K562 (cell line): Measurements from ENCODE around the gene ATE1. TPM values are rescaled to one million over a fixed set of nuclear protein-coding genes. Genes with fewer than 3 reads are reported as not detected.

Experiments used
- ATAC-seq: fragments of 200-7000 bp; cut with Tn5 transposase; 3 replicates; pipeline ENCODE4 v1.9.1; 2020; ENCODE audit warnings: moderate library complexity
- BruUV-seq: library from RNA; stranded (reverse); fragments of 400-500 nt; replicated peaks from 2 replicates; lab custom pipeline; 2021; lab: Mats Ljungman, UMichigan
- CTCF ChIA-PET: fragments of 300-600 bp; formaldehyde crosslinking; extraction: SDS; loops from one replicate; lab custom pipeline; 2021; ENCODE audit warnings: low intra/inter-chr PET ratio; lab: Yijun Ruan, JAX
- POLR2A ChIA-PET: fragments of 300-600, 350-650 bp; sonication (Branson Sonifier 250); formaldehyde crosslinking; extraction: SDS; loops from one replicate; lab custom pipeline; 2021; ENCODE audit warnings: antibody characterized with exemption, inconsistent platforms; lab: Yijun Ruan, JAX
- DNase-seq, 4 experiments: peaks; one replicate each; pipeline versions ENCODE4 v3.0.0 to v3.0.0-alpha.2; 2011 to 2018; ENCODE audit warnings: low spot score in 3 of 4, mixed read lengths in 3 of 4; ENCODE audit errors: extremely low read depth in 1 of 4
- FAIRE-seq: peaks from 2 replicates; lab custom pipeline; 2011; peaks lifted over from hg19 to GRCh38; lab: Jason Lieb, UNC
- H2AFZ ChIP-seq: 2 replicates; pipeline ENCODE4 v1.6.0; 2011; ENCODE audit warnings: low read depth, low read length, control low read depth, inconsistent platforms
- H3K27ac ChIP-seq: fragments of 200-600 bp; 3 replicates; pipeline ENCODE4 v1.8.0; 2011; ENCODE audit warnings: low read depth, mild to moderate bottlenecking, control low read depth, inconsistent platforms, low read length, moderate library complexity, mixed read lengths; ENCODE audit errors: extremely low read depth
- H3K27me3 ChIP-seq, 2 experiments: fragments of 300-600 bp in 1 of 2; 2 replicates in 1 of 2; 3 replicates in 1 of 2; pipeline versions ENCODE4 v1.6.0 to v1.8.0; 2011; ENCODE audit warnings: inconsistent platforms in 2 of 2, low read length in 2 of 2, mild to moderate bottlenecking in 1 of 2, mixed read lengths in 1 of 2, moderate library complexity in 1 of 2; ENCODE audit not compliant: control insufficient read depth in 2 of 2, insufficient read depth in 2 of 2
- H3K36me3 ChIP-seq: fragments of 300-600 bp; 3 replicates; pipeline ENCODE4 v1.8.0; 2011; ENCODE audit warnings: mild to moderate bottlenecking, low read length, inconsistent platforms; ENCODE audit not compliant: control insufficient read depth, insufficient read depth
- H3K4me1 ChIP-seq, 2 experiments: fragments of 200-600 bp in 1 of 2; replicated peaks in 1 of 2; 2 replicates in 1 of 2; 3 replicates in 1 of 2; pipeline versions ENCODE4 v1.5.1 to v1.8.0; 2011; ENCODE audit warnings: inconsistent platforms in 2 of 2, low read length in 2 of 2, mild to moderate bottlenecking in 1 of 2, mixed read lengths in 1 of 2, moderate library complexity in 1 of 2; ENCODE audit not compliant: control insufficient read depth in 2 of 2, insufficient read depth in 2 of 2
- H3K4me2 ChIP-seq: 2 replicates; pipeline ENCODE4 v1.6.1; 2011; ENCODE audit warnings: low read length, control low read depth, inconsistent platforms, mixed read lengths; ENCODE audit not compliant: insufficient read depth
- H3K4me3 ChIP-seq: fragments of 200-600 bp; sonication (generic), shearing (Covaris generic); 2 replicates; pipeline ENCODE4 v1.5.1; 2016; ENCODE audit warnings: control low read depth, inconsistent platforms
- H3K79me2 ChIP-seq: fragments of 200-600 bp; 3 replicates; pipeline ENCODE4 v1.8.0; 2011; ENCODE audit warnings: low read length, inconsistent platforms; ENCODE audit not compliant: control insufficient read depth, insufficient read depth
- H3K9ac ChIP-seq, 2 experiments: 2 replicates each; pipeline versions ENCODE4 v1.6.0 to v1.6.1; 2011; ENCODE audit warnings: low read depth in 2 of 2, low read length in 2 of 2, control low read depth in 1 of 2, inconsistent platforms in 1 of 2, mild to moderate bottlenecking in 1 of 2, mixed read lengths in 1 of 2; ENCODE audit not compliant: insufficient read depth in 1 of 2
- H3K9me1 ChIP-seq: one replicate; pipeline ENCODE4 v1.6.0; 2011; ENCODE audit warnings: inconsistent platforms, mild to moderate bottlenecking, low read length, moderate library complexity; ENCODE audit not compliant: control insufficient read depth, insufficient read depth
- H3K9me3 ChIP-seq: replicated peaks from 2 replicates; pipeline ENCODE4 v1.5.1; 2011; ENCODE audit warnings: low read depth, low read length, inconsistent platforms; ENCODE audit not compliant: control insufficient read depth, insufficient read depth
- H4K20me1 ChIP-seq: replicated peaks from 2 replicates; pipeline ENCODE4 v1.6.1; 2011; ENCODE audit warnings: low read length, inconsistent platforms, mixed read lengths; ENCODE audit not compliant: control insufficient read depth, insufficient read depth
- EGR1 ChIP-seq: fragments of 450-650 bp; conservative IDR thresholded peaks from 2 replicates; pipeline ENCODE4 v1.6.1; 2017; ENCODE audit warnings: mild to moderate bottlenecking
- ZBTB17 ChIP-seq: fragments of 450-650 bp; formaldehyde crosslinking; IDR thresholded peaks from 2 replicates; pipeline ENCODE4 v1.4.0; 2020; ENCODE audit warnings: mild to moderate bottlenecking
- WGBS: fragments of 100-300 bp; shearing (Covaris generic); methylation state at CpG from one replicate; pipeline ENCODE4 v1.1.6; 2016; ENCODE audit warnings: low coverage, mixed read lengths; ENCODE audit not compliant: insufficient coverage; ENCODE audit errors: missing lambda C conversion rate; 5-methylcytosine and 5-hydroxymethylcytosine counted together
- in situ Hi-C: fragments of 300-500 bp; cut with MboI; formaldehyde crosslinking; loops from 4 replicates; pipeline ENCODE4 v1.15.0; 2018; ENCODE audit warnings: inconsistent platforms, mixed read lengths
- intact Hi-C: fragments of 100-400 bp; cut with micrococcal nuclease; formaldehyde crosslinking; loops from 2 replicates; pipeline ENCODE4 v1.14.2; 2022
- polyA plus RNA-seq, 8 experiments: library from polyadenylated mRNA; depleted of rRNA in 4 of 8; stranded (reverse) in 5 of 8; unstranded in 3 of 8; fragments of >200 nt; fragmentation: Nextera tagmentation in 2 of 8; fragmentation: Illumina TruSeq in 1 of 8; extraction: Ambion mirVana in 2 of 8; extraction: Trizol in 1 of 8; gene quantifications; 2 replicates each; pipeline versions ENCODE4 v1.2.1 to v1.2.3, GENCODE V29; 2011 to 2014; ENCODE audit warnings: inconsistent platforms in 1 of 8, missing spikeins in 1 of 8
- total RNA-seq, 7 experiments: library from RNA; depleted of rRNA in 6 of 7; stranded (reverse); fragments of >200 nt in 6 of 7; fragmentation: Illumina TruSeq in 2 of 7; extraction: Trizol in 2 of 7; gene quantifications; 2 replicates each; pipeline versions ENCODE4 v1.2.1 to v1.2.3, GENCODE V29; 2011 to 2021; ENCODE audit warnings: low replicate concordance in 1 of 7
- TF ChIP-seq, protein P1 (sequence below), 3 experiments: IDR thresholded peaks in 2 of 3; conservative IDR thresholded peaks in 1 of 3; 2 replicates each; pipeline ENCODE4 v1.5.1; 2011 to 2012; ENCODE audit warnings: low read length in 3 of 3, mild to moderate bottlenecking in 3 of 3, control low read depth in 2 of 3, improper control_type of control experiment in 1 of 3, inconsistent platforms in 1 of 3, low read depth in 1 of 3, mixed read lengths in 1 of 3, moderate library complexity in 1 of 3; ENCODE audit not compliant: insufficient read depth in 2 of 3

Gene ATE1
- total and polyA plus RNA-seq, 9 of the 15 experiments (the other 6 are each of a cell fraction or from before 2014, with no cell fraction given) = 3.0 to 14.2 (median 8.8) TPM

DNA sequence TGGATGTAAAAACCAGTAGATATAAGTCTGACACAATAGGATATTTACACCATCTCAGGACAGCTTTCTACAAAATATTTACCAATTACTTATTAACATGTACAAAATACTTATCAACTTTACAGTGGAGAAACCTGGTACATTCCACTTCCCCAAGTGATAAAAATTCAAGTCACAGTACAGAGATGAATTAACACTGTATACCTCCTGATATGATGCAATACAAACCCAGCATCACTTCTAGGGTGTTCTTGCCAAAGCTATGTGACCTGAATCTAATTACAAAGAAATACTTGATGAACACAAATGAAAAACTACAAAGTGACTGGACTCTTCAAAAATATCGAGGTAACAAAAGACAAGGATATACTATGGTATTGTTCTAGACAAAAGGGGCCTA is 173.2 kb downstream of the ATE1 start:
- no peak for ATAC-seq
- POLR2A ChIA-PET = no interaction called here
- Histone ChIP-seq H3K9me3 (no peaks in the 10 kb centered on the region), H3K27ac (no peak overlapping the region), H3K9me1 (no peaks in the 10 kb centered on the region), H3K9ac (no peak overlapping the region), H2AFZ (no peak overlapping the region), H3K4me1 (no peaks in the 10 kb centered on the region), H3K4me3 (no peak overlapping the region), H4K20me1 (no peaks in the 10 kb centered on the region), H3K36me3 (no peaks in the 10 kb centered on the region), H3K4me2 (no peak overlapping the region), H3K27me3 (no peaks in the 10 kb centered on the region)
- BruUV-seq = no TSS peak
- no peak for DNase-seq
- CTCF ChIA-PET = no interaction called here
- in situ Hi-C loops = no loop called here
- WGBS = 33% methylated on average over 1 of the region's 1 CpG
- no peak for TF ChIP-seq ZBTB17 (CRISPR knock-in tag)
- TF ChIP-seq, all 486 proteins: peak for 0
- H3K79me2 ChIP-seq = no peaks in the 10 kb centered on the region
- no peak for FAIRE-seq
- intact Hi-C loops = no loop called here

DNA sequence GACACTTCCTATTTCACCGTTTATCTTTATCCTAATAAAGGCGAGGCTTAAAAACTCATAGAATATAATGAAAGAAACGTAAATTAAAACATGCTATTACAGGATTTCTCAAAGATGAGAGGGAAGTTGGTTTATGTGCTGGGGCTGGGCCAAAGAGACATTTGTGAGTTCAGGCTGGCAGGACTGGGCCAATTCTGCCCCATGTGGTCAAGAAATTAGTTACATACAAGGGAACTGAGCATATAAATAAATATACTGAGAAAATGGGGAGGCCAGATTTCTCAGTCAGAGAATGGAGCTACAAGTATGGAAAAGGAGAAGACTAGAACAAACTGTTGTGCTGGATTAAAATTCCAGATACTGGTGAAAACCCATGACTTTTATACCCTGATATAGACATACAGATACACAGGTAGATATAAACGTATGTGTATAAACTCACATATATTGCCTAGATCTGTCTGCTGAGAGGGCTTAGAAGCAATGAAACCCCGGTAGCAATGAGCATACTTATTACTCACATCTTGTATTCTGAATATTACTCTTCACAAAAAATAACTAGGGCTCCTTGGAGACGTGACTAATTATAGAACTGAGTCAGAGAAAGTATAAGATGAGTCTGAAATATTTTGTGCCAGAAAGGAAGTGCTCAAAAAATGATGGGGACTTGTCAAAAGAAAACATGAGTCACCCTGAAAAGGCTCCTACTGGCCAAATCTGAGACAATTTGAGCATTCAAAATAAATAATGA is 173.9 kb downstream of the ATE1 start:
- Histone ChIP-seq H3K9me1 (no peaks in the 10 kb centered on the region), H3K4me2 (no peak overlapping the region), H3K9ac (no peak overlapping the region), H3K4me3 (no peak overlapping the region), H3K79me2 (no peaks in the 10 kb centered on the region), H3K27me3 (no peaks in the 10 kb centered on the region), H3K9me3 (no peaks in the 10 kb centered on the region), H3K4me1 (no peaks in the 10 kb centered on the region), H3K36me3 (no peaks in the 10 kb centered on the region), H2AFZ (no peak overlapping the region), H3K27ac (no peak overlapping the region), H4K20me1 (no peaks in the 10 kb centered on the region)
- ATAC-seq = no peak
- CTCF ChIA-PET = no interaction called here
- TF ChIP-seq, protein P1, sequence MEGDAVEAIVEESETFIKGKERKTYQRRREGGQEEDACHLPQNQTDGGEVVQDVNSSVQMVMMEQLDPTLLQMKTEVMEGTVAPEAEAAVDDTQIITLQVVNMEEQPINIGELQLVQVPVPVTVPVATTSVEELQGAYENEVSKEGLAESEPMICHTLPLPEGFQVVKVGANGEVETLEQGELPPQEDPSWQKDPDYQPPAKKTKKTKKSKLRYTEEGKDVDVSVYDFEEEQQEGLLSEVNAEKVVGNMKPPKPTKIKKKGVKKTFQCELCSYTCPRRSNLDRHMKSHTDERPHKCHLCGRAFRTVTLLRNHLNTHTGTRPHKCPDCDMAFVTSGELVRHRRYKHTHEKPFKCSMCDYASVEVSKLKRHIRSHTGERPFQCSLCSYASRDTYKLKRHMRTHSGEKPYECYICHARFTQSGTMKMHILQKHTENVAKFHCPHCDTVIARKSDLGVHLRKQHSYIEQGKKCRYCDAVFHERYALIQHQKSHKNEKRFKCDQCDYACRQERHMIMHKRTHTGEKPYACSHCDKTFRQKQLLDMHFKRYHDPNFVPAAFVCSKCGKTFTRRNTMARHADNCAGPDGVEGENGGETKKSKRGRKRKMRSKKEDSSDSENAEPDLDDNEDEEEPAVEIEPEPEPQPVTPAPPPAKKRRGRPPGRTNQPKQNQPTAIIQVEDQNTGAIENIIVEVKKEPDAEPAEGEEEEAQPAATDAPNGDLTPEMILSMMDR (IDR thresholded peaks at IDR 0.05 in 2 of 3, conservative IDR thresholded peaks at IDR 0.05 in 1 of 3; ENCODE audit: insufficient read depth in 2 of 3, low read depth in 1 of 3, low read length in 3 of 3) = 0 out of 6 replicates have a peak, but pooled peaks of 1 of the 3 experiments have one; percentile 14
- no peak for TF ChIP-seq EGR1
- 66% methylated on average over 6 of the region's 6 CpGs for WGBS
- peak in 2 of 4 experiments; percentile 9 to 11 for DNase-seq
- FAIRE-seq = no peak
- POLR2A ChIA-PET = no interaction called here
- intact Hi-C loops (no loop called here), in situ Hi-C loops (no loop called here)
- no TSS peak for BruUV-seq
